GM12865 (cell line): ENCODE results near the gene SNRNP40.

ENCODE experiments used
- DNase-seq: peaks from one replicate; pipeline ENCODE4 v3.0.0; 2010; ENCODE audit warnings: low read depth
- H3K4me3 ChIP-seq: 2 replicates; pipeline ENCODE4 v1.5.1; 2011; ENCODE audit warnings: mild to moderate bottlenecking, low read depth, low read length, control low read depth
- CTCF ChIP-seq: IDR thresholded peaks from 2 replicates; pipeline ENCODE4 v1.5.1; 2011; ENCODE audit warnings: low read length, control low read depth, low read depth, inconsistent platforms; ENCODE audit not compliant: insufficient read depth; ENCODE audit errors: missing control alignments

SNRNP40 gene

GRCh38 chr1:31243501-31244286 lies 52.9 kb downstream of the SNRNP40 start:
- no peak overlapping the region for H3K4me3 ChIP-seq
- no peak for TF ChIP-seq CTCF
- DNase-seq, result no peak

- H3K4me3 ChIP-seq, result no peak overlapping the region
- DNase-seq, result no peak
- no peak for TF ChIP-seq CTCF
Measured at GRCh38 chr1:31241321-31241720, 55.3 kb downstream of the SNRNP40 start.

GRCh38 chr1:31239653-31240241 lies 56.8 kb downstream of the SNRNP40 start, which contains the start of gene NKAIN1:
NKAIN1 (minus strand) TSS chr1:31239887; CDS start chr1:31239547, 340 bp downstream.
- H3K4me3 ChIP-seq, result no peak within 1 kb of the TSS
- no peak for DNase-seq
- TF ChIP-seq CTCF, result no peak

GRCh38 chr1:31238986-31239613 lies 57.5 kb downstream of the SNRNP40 start:
- no peak overlapping the region for H3K4me3 ChIP-seq
- DNase-seq, result no peak
- no peak for TF ChIP-seq CTCF

GRCh38 chr1:31238612-31238985 lies 58.0 kb downstream of the SNRNP40 start:
- no peak for DNase-seq
- no peak for TF ChIP-seq CTCF
- no peak overlapping the region for H3K4me3 ChIP-seq

- no peak for TF ChIP-seq CTCF
- no peak for DNase-seq
- H3K4me3 ChIP-seq, result no peak overlapping the region
Measured at GRCh38 chr1:31234870-31235269, 61.7 kb downstream of the SNRNP40 start.
